GM12878 (cell line): ENCODE measurements around the gene SMARCE1. TPM values are rescaled to one million over a fixed set of nuclear protein-coding genes. Genes with fewer than 3 reads are reported as not detected.

Experiments used
- CBX5 ChIP-seq: sonication (generic); IDR thresholded peaks from 2 replicates; pipeline ENCODE4 v1.6.1; 2016; ENCODE audit warnings: low read depth, moderate library complexity, mild to moderate bottlenecking, inconsistent platforms
- CEBPB ChIP-seq, 2 experiments: fragments of 150-350 bp in 1 of 2; IDR thresholded peaks; 2 replicates each; pipeline ENCODE4 v1.6.1; 2012 to 2014; ENCODE audit warnings: low read depth in 2 of 2, low read length in 2 of 2, borderline replicate concordance in 1 of 2, inconsistent platforms in 1 of 2
- HDAC2 ChIP-seq: fragments of 200-600 bp; sonication (generic); IDR thresholded peaks from 2 replicates; pipeline ENCODE4 v1.6.1; 2017
- MEF2A ChIP-seq: IDR thresholded peaks from 2 replicates; pipeline ENCODE4 v1.6.1; 2011; ENCODE audit warnings: low read depth, mild to moderate bottlenecking, low read length, moderate library complexity; ENCODE audit not compliant: insufficient read depth
- MYC ChIP-seq: IDR thresholded peaks from 2 replicates; pipeline ENCODE4 v1.6.1; 2011; ENCODE audit warnings: mild to moderate bottlenecking, low read length, moderate library complexity, inconsistent platforms; ENCODE audit not compliant: insufficient read depth, insufficient replicate concordance, insufficient read length, severe bottlenecking
- POLR2AphosphoS5 ChIP-seq: IDR thresholded peaks from 2 replicates; pipeline ENCODE4 v1.6.1; 2011; ENCODE audit warnings: mild to moderate bottlenecking, low read length, inconsistent platforms
- POU2F2 ChIP-seq: IDR thresholded peaks from 3 replicates; pipeline ENCODE4 v1.6.1; 2011; ENCODE audit warnings: low read depth, mild to moderate bottlenecking, low read length, borderline replicate concordance
- RAD21 ChIP-seq: IDR thresholded peaks from 2 replicates; pipeline ENCODE4 v1.6.1; 2011; ENCODE audit warnings: mild to moderate bottlenecking, low read depth, low read length, moderate library complexity; ENCODE audit not compliant: insufficient read depth
- RELA ChIP-seq: fragments of 450-650 bp; IDR thresholded peaks from 2 replicates; pipeline ENCODE4 v1.8.0; 2014; ENCODE audit warnings: borderline replicate concordance; ENCODE audit not compliant: partially characterized antibody
- SMAD5 ChIP-seq: IDR thresholded peaks from 2 replicates; pipeline ENCODE4 v1.6.1; 2016; ENCODE audit warnings: antibody characterized with exemption, low read depth
- SP1 ChIP-seq: IDR thresholded peaks from one replicate; pipeline ENCODE4 v1.6.1; 2011; ENCODE audit warnings: low read depth, low read length
- SUZ12 ChIP-seq: fragments of 200-600 bp; sonication (generic); IDR thresholded peaks from one replicate; pipeline ENCODE4 v1.6.1; 2018; ENCODE audit warnings: antibody characterized with exemption, mild to moderate bottlenecking; ENCODE audit not compliant: unreplicated experiment
- YBX1 ChIP-seq: fragments of 450-650 bp; IDR thresholded peaks from 2 replicates; pipeline ENCODE4 v1.6.1; 2016; ENCODE audit warnings: antibody characterized with exemption
- ZBED1 ChIP-seq: IDR thresholded peaks from 2 replicates; pipeline ENCODE4 v1.6.1; 2016; ENCODE audit warnings: borderline replicate concordance
- ZBTB11 ChIP-seq: fragments of 450-650 bp; formaldehyde crosslinking; IDR thresholded peaks from 2 replicates; pipeline ENCODE4 v1.5.0; 2022; ENCODE audit warnings: mild to moderate bottlenecking, missing genetic modification characterization
- polyA plus RNA-seq, 11 experiments: library from polyadenylated mRNA; depleted of rRNA in 4 of 11; unstranded in 6 of 11; stranded (reverse) in 5 of 11; fragments of >200 nt; fragmentation: Nextera tagmentation in 4 of 11; fragmentation: Illumina TruSeq in 1 of 11; extraction: Ambion mirVana in 4 of 11; extraction: Trizol in 1 of 11; gene quantifications; 1 replicate in 1 of 11; 2 replicates in 10 of 11; pipeline versions ENCODE4 v1.2.1 to v1.2.3, GENCODE V29; 2011 to 2016; ENCODE audit warnings: inconsistent platforms in 2 of 11, missing spikeins in 2 of 11, low read depth in 1 of 11
- total RNA-seq, 4 experiments: library from RNA; depleted of rRNA in 3 of 4; stranded (reverse); fragments of >200 nt in 3 of 4; fragmentation: Illumina TruSeq in 1 of 4; extraction: Trizol in 1 of 4; gene quantifications; 2 replicates each; pipeline versions ENCODE4 v1.2.1 to v1.2.3, GENCODE V29; 2013 to 2021
- TF ChIP-seq, protein P1 (sequence below): fragments of 450-650 bp; IDR thresholded peaks from 2 replicates; pipeline ENCODE4 v1.6.1; 2018; ENCODE audit warnings: borderline replicate concordance, mild to moderate bottlenecking; ENCODE audit not compliant: partially characterized antibody
- TF ChIP-seq, protein P2 (sequence below): fragments of 450-650 bp; IDR thresholded peaks from 2 replicates; pipeline ENCODE4 v1.6.1; 2017; ENCODE audit warnings: mild to moderate bottlenecking, low read depth, inconsistent platforms; ENCODE audit not compliant: poor library complexity, severe bottlenecking
- TF ChIP-seq, protein P3 (sequence below): fragments of 450-650 bp; IDR thresholded peaks from 2 replicates; pipeline ENCODE4 v1.6.1; 2016; ENCODE audit warnings: mild to moderate bottlenecking

SMARCE1 gene
- total and polyA plus RNA-seq, 10 of the 15 experiments (the other 5 are each of a cell fraction or from before 2014, with no cell fraction given) = 87.9 to 191 (median 132) TPM

GRCh38 chr17:40596261-40596919 lies 51.2 kb downstream of the SMARCE1 start (continued):
- TF ChIP-seq, protein P1, sequence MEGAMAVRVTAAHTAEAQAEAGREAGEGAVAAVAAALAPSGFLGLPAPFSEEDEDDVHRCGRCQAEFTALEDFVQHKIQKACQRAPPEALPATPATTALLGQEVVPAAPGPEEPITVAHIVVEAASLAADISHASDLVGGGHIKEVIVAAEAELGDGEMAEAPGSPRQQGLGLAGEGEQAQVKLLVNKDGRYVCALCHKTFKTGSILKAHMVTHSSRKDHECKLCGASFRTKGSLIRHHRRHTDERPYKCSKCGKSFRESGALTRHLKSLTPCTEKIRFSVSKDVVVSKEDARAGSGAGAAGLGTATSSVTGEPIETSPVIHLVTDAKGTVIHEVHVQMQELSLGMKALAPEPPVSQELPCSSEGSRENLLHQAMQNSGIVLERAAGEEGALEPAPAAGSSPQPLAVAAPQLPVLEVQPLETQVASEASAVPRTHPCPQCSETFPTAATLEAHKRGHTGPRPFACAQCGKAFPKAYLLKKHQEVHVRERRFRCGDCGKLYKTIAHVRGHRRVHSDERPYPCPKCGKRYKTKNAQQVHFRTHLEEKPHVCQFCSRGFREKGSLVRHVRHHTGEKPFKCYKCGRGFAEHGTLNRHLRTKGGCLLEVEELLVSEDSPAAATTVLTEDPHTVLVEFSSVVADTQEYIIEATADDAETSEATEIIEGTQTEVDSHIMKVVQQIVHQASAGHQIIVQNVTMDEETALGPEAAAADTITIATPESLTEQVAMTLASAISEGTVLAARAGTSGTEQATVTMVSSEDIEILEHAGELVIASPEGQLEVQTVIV = no peak
- TF ChIP-seq MYC = no peak
- no peak for TF ChIP-seq CBX5
- TF ChIP-seq MEF2A = no peak
- TF ChIP-seq CEBPB (IDR thresholded peaks at IDR 0.05; ENCODE audit: borderline replicate concordance in 1 of 2, low read depth in 2 of 2, low read length in 2 of 2) = no peak
- TF ChIP-seq SMAD5 = no peak
- TF ChIP-seq ZBED1 = no peak
- TF ChIP-seq, protein P2, sequence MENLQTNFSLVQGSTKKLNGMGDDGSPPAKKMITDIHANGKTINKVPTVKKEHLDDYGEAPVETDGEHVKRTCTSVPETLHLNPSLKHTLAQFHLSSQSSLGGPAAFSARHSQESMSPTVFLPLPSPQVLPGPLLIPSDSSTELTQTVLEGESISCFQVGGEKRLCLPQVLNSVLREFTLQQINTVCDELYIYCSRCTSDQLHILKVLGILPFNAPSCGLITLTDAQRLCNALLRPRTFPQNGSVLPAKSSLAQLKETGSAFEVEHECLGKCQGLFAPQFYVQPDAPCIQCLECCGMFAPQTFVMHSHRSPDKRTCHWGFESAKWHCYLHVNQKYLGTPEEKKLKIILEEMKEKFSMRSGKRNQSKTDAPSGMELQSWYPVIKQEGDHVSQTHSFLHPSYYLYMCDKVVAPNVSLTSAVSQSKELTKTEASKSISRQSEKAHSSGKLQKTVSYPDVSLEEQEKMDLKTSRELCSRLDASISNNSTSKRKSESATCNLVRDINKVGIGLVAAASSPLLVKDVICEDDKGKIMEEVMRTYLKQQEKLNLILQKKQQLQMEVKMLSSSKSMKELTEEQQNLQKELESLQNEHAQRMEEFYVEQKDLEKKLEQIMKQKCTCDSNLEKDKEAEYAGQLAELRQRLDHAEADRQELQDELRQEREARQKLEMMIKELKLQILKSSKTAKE = peak; percentile 65
- TF ChIP-seq YBX1 = no peak
- TF ChIP-seq POLR2AphosphoS5 = no peak
- TF ChIP-seq, protein P3, sequence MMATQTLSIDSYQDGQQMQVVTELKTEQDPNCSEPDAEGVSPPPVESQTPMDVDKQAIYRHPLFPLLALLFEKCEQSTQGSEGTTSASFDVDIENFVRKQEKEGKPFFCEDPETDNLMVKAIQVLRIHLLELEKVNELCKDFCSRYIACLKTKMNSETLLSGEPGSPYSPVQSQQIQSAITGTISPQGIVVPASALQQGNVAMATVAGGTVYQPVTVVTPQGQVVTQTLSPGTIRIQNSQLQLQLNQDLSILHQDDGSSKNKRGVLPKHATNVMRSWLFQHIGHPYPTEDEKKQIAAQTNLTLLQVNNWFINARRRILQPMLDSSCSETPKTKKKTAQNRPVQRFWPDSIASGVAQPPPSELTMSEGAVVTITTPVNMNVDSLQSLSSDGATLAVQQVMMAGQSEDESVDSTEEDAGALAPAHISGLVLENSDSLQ = peak; percentile 64; the same call in 1 of the 2 replicates
- TF ChIP-seq HDAC2 = no peak
- no peak for TF ChIP-seq RAD21
- TF ChIP-seq RELA = no peak
- TF ChIP-seq SUZ12 = no peak
- no peak for TF ChIP-seq SP1
- TF ChIP-seq POU2F2 = 0 out of 3 replicates have a peak, but pooled peaks have one; percentile 22
- no peak for TF ChIP-seq ZBTB11
